ELR (cell line): ENCODE results near the gene PCDHGB5.
"Not testable (repeated sequence)": the region's sequence is repeated elsewhere in the genome, so short reads cannot be mapped to it uniquely, and the experiment has no call there.

Experiments
- DNase-seq: peaks from one replicate; pipeline ENCODE4 v3.0.0-alpha.2; 2015; ENCODE audit warnings: low read depth

Gene PCDHGB5

GRCh38 chr5:141382469-141383294 is 15.1 kb upstream of the PCDHGB5 start, which contains the start of gene PCDHGA7:
PCDHGA7 (plus strand) TSS chr5:141382742; CDS start chr5:141382900, 158 bp downstream.
- peak; percentile 73 for DNase-seq

- no peak for DNase-seq
These were observed 14.4 kb upstream of the PCDHGB5 start for GRCh38 chr5:141383345-141383744.

GRCh38 chr5:141384471-141385267 is 13.1 kb upstream of the PCDHGB5 start:
- DNase-seq, result no peak

GRCh38 chr5:141387557-141388311 is 10.0 kb upstream of the PCDHGB5 start, which contains the start of gene PCDHGB4:
PCDHGB4 (plus strand) TSS chr5:141387698; CDS start chr5:141387885, 187 bp downstream.
- peak; percentile 56 for DNase-seq

GRCh38 chr5:141388661-141389060 is 9.1 kb upstream of the PCDHGB5 start:
- no peak for DNase-seq

GRCh38 chr5:141389153-141390042 is 8.3 kb upstream of the PCDHGB5 start:
- DNase-seq, result no peak

- peak; percentile 32 for DNase-seq
These were observed 5.1 kb upstream of the PCDHGB5 start, which contains the start of gene PCDHGA8 for GRCh38 chr5:141392429-141393198. PCDHGA8 (plus strand) TSS chr5:141392633; CDS start chr5:141392814, 181 bp downstream.

GRCh38 chr5:141393267-141393666 is 4.5 kb upstream of the PCDHGB5 start:
- DNase-seq, result no peak

GRCh38 chr5:141394401-141395187 is 3.2 kb upstream of the PCDHGB5 start:
- DNase-seq, result not testable (repeated sequence)

GRCh38 chr5:141398608-141399007 is 861 bp downstream of the PCDHGB5 start:
- no peak for DNase-seq

GRCh38 chr5:141399555-141400258 is 2.0 kb downstream of the PCDHGB5 start:
- DNase-seq, result no peak

- DNase-seq, result peak; percentile 31
These were observed 5.0 kb downstream of the PCDHGB5 start, which contains the start of gene PCDHGA9 for GRCh38 chr5:141402553-141403243. PCDHGA9 (plus strand) TSS chr5:141402778; CDS start chr5:141402953, 175 bp downstream.

GRCh38 chr5:141403387-141403786 is 5.6 kb downstream of the PCDHGB5 start:
- DNase-seq, result no peak

- DNase-seq, result peak; percentile 25
These were observed 10.2 kb downstream of the PCDHGB5 start, which contains the start of gene PCDHGB6 for GRCh38 chr5:141407790-141408505. PCDHGB6 (plus strand) TSS chr5:141408021; CDS start chr5:141408203, 182 bp downstream.

- DNase-seq, result no peak
These were observed 12.0 kb downstream of the PCDHGB5 start for GRCh38 chr5:141409598-141410306.

- DNase-seq, result no peak
These were observed 13.8 kb downstream of the PCDHGB5 start for GRCh38 chr5:141411575-141411974.
